ENCODE measurements around the gene C5orf46.
A peak's percentile ranks its signal among the peaks of the same experiment; 100 is the strongest.
"Not testable (repeated sequence)": the region's sequence is repeated elsewhere in the genome, so short reads cannot be mapped to it uniquely, and the experiment has no call there.

Gene C5orf46

GRCh38 chr5:147906326-147907095 lies at the start of gene C5orf46:
Gene C5orf46, minus strand, starts transcription at chr5:147906538. Its CDS starts 37 bp downstream, at chr5:147906501.
- DNase-seq (ENCODE audit: low read depth), result no peak
- no peak for TF ChIP-seq CTCF (IDR thresholded peaks at IDR 0.05; ENCODE audit: control insufficient read depth, insufficient read depth, low read depth, low read length, missing control alignments)
- no peak within 1 kb of the TSS for H3K4me3 ChIP-seq (ENCODE audit: control insufficient read depth, low read depth, low read length)

GRCh38 chr5:147954971-147955370 lies 48.6 kb upstream of the C5orf46 start:
- TF ChIP-seq CTCF (IDR thresholded peaks at IDR 0.05; ENCODE audit: control insufficient read depth, insufficient read depth, low read depth, low read length, missing control alignments), result no peak
- DNase-seq (ENCODE audit: low read depth), result no peak
- no peak overlapping the region for H3K4me3 ChIP-seq (ENCODE audit: control insufficient read depth, low read depth, low read length)

- TF ChIP-seq CTCF (IDR thresholded peaks at IDR 0.05; ENCODE audit: control insufficient read depth, insufficient read depth, low read depth, low read length, missing control alignments), result peak; percentile 48
- DNase-seq (ENCODE audit: low read depth), result peak; percentile 16
- H3K4me3 ChIP-seq (ENCODE audit: control insufficient read depth, low read depth, low read length), result no peak overlapping the region
These were observed 43.6 kb upstream of the C5orf46 start for GRCh38 chr5:147949711-147950573.

GRCh38 chr5:147946658-147947274 lies 40.4 kb upstream of the C5orf46 start:
- not testable (repeated sequence) for H3K4me3 ChIP-seq (ENCODE audit: control insufficient read depth, low read depth, low read length); DNase-seq (ENCODE audit: low read depth)

- H3K4me3 ChIP-seq (ENCODE audit: control insufficient read depth, low read depth, low read length), result no peak overlapping the region
- no peak for TF ChIP-seq CTCF (IDR thresholded peaks at IDR 0.05; ENCODE audit: control insufficient read depth, insufficient read depth, low read depth, low read length, missing control alignments)
- DNase-seq (ENCODE audit: low read depth), result no peak
These were observed 33.2 kb upstream of the C5orf46 start for GRCh38 chr5:147939431-147940114.

GRCh38 chr5:147935032-147935431 lies 28.7 kb upstream of the C5orf46 start:
- peak; percentile 61 for DNase-seq (ENCODE audit: low read depth)
- peak; percentile 58 for TF ChIP-seq CTCF (IDR thresholded peaks at IDR 0.05; ENCODE audit: control insufficient read depth, insufficient read depth, low read depth, low read length, missing control alignments)
- no peak overlapping the region for H3K4me3 ChIP-seq (ENCODE audit: control insufficient read depth, low read depth, low read length)
